Mucosa of rectum (tissue), 2 donors: ENCODE data around the gene ITPR1.
A peak's percentile ranks its signal among the peaks of the same experiment; 100 is the strongest.

Experiments used
- H3K27ac ChIP-seq, 2 donors: one replicate each; pipeline ENCODE4 v1.7.0; 2013; ENCODE audit warnings: inconsistent platforms in 2 of 2, low read depth in 2 of 2, low read length in 2 of 2
- H3K27me3 ChIP-seq, 2 donors: one replicate each; pipeline ENCODE4 v1.7.0; 2013; ENCODE audit warnings: low read length in 2 of 2; ENCODE audit not compliant: control insufficient read depth in 2 of 2, insufficient read depth in 2 of 2
- H3K36me3 ChIP-seq, 2 donors: one replicate each; pipeline ENCODE4 v1.7.0; 2013; ENCODE audit warnings: low read length in 2 of 2; ENCODE audit not compliant: control insufficient read depth in 2 of 2, insufficient read depth in 2 of 2
- H3K4me1 ChIP-seq, 2 donors: one replicate each; pipeline ENCODE4 v1.7.0; 2013; ENCODE audit warnings: low read length in 2 of 2, mild to moderate bottlenecking in 1 of 2; ENCODE audit not compliant: control insufficient read depth in 2 of 2, insufficient read depth in 2 of 2
- H3K4me3 ChIP-seq, 2 donors: one replicate each; pipeline ENCODE4 v1.7.0; 2013; ENCODE audit warnings: low read length in 2 of 2
- H3K9ac ChIP-seq, 2 donors: one replicate each; pipeline ENCODE4 v1.7.0; 2013; ENCODE audit warnings: low read length in 2 of 2, low read depth in 1 of 2, mild to moderate bottlenecking in 1 of 2
- H3K9me3 ChIP-seq, 2 donors: one replicate each; pipeline ENCODE4 v1.7.0; 2013; ENCODE audit warnings: low read length in 2 of 2; ENCODE audit not compliant: control insufficient read depth in 2 of 2
- donor health status: healthy.
- donor health status: Normal muscosa, but diverticular disease.

Gene ITPR1

DNA sequence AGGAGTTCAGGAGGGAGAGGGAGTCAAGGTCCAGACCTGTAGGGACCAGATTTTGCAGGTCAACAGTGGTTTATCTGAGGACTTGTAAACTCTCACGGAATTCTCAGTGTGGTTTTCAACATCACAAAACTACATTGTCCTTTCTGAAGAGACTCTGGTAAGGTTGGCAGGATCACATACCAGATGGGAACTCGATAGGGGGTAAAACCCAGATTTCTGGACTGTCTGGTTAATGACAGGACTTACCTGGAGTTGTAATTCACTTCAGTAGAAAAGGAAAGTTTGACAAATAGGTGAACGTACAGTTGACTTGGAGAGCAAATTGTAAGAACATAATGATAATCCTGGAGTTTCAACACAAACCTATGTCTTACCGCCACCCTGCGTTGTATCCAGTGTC is 5.3 kb downstream of the ITPR1 start:
- peaks cover 3 to 17% of the 10 kb centered on the region in 2 donors for H3K4me1 ChIP-seq
- peaks cover 4% of the 10 kb centered on the region in 2 donors for H3K36me3 ChIP-seq
- H3K27ac ChIP-seq = no peak overlapping the region

DNA sequence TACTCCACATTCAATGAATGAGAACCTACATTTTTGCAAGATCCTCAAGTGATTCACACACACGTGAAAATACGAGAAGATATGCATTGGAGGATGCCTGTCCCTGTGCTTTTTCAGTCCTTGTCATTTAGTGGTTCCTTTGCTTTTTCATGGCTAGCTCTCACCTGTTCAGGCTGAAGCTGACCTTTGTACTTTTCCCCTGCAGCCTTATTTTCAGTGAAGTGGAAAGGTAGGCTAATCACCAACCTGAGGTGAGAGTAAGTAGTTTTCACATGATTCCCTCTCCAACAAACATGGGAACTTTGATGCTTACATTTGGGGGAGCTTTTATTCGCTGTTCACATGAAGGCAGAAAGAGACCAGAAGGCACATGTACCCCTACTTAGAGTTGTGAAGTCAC is 8.3 kb downstream of the ITPR1 start:
- Histone ChIP-seq H3K27me3 (no peaks in the 10 kb centered on the region), H3K36me3 (peaks cover 4% of the 10 kb centered on the region in 2 donors), H3K27ac (peak overlapping the region in 1 of 2 donors; percentile 15), H3K9me3 (no peaks in the 10 kb centered on the region), H3K4me3 (no peak overlapping the region), H3K4me1 (peaks cover 15 to 23% of the 10 kb centered on the region in 2 donors), H3K9ac (no peak overlapping the region)

More for the DNA sequence above, 5.3 kb downstream of the ITPR1 start:
- H3K9me3 ChIP-seq = no peaks in the 10 kb centered on the region
- no peak overlapping the region for H3K9ac ChIP-seq
- no peak overlapping the region for H3K4me3 ChIP-seq
- no peaks in the 10 kb centered on the region for H3K27me3 ChIP-seq

DNA sequence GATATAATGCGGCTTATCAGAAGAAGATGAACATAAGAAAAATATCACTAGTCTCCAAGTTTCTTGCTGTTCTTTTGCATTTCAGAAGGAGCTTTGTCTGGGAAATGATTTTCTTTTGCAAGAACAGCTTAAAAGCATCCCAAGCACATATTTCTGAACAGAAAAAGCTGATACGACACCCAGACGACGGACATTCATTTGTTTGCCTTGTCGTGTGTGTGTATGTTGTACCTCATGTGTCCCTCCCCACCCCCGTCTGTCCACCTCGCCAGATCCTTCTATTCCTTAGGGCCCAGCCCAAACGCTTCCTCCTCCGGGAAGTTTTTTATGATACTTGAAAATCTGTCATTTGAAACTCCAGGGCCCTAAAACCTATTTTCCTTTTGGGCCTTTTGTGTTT is 8.8 kb downstream of the ITPR1 start:
- no peaks in the 10 kb centered on the region for H3K27me3 ChIP-seq
- H3K4me1 ChIP-seq = peaks cover 15 to 23% of the 10 kb centered on the region in 2 donors
- H3K9ac ChIP-seq = no peak overlapping the region
- no peaks in the 10 kb centered on the region for H3K9me3 ChIP-seq
- H3K36me3 ChIP-seq = peaks cover 4% of the 10 kb centered on the region in 2 donors
- peak overlapping the region in 1 of 2 donors; percentile 15 for H3K27ac ChIP-seq
- no peak overlapping the region for H3K4me3 ChIP-seq

DNA sequence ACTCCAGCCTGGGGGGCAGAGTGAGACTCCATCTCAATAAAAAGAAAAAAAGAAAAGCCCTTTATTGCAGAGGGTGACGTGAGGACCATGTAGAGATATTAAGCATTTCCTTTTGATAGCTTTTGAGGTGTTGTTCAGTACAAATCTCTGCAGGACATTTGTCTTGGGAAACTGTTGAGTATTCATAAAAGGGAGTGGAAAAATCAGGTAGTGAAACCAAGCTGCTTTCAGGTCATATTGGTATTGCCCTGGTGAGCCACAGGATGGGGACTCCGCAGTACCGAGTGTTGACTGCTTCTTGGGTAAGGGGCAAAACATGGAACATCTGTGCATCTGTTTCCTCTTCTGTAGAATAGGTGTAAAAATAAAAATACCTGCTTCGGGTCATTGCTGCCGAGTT is 9.9 kb downstream of the ITPR1 start:
- H3K36me3 ChIP-seq = peaks cover 4% of the 10 kb centered on the region in 2 donors
- no peak overlapping the region for H3K4me3 ChIP-seq
- no peaks in the 10 kb centered on the region for H3K27me3 ChIP-seq
- H3K27ac ChIP-seq = no peak overlapping the region
- H3K9me3 ChIP-seq = no peaks in the 10 kb centered on the region
- H3K9ac ChIP-seq = no peak overlapping the region
- H3K4me1 ChIP-seq = peaks cover 15 to 23% of the 10 kb centered on the region in 2 donors

DNA sequence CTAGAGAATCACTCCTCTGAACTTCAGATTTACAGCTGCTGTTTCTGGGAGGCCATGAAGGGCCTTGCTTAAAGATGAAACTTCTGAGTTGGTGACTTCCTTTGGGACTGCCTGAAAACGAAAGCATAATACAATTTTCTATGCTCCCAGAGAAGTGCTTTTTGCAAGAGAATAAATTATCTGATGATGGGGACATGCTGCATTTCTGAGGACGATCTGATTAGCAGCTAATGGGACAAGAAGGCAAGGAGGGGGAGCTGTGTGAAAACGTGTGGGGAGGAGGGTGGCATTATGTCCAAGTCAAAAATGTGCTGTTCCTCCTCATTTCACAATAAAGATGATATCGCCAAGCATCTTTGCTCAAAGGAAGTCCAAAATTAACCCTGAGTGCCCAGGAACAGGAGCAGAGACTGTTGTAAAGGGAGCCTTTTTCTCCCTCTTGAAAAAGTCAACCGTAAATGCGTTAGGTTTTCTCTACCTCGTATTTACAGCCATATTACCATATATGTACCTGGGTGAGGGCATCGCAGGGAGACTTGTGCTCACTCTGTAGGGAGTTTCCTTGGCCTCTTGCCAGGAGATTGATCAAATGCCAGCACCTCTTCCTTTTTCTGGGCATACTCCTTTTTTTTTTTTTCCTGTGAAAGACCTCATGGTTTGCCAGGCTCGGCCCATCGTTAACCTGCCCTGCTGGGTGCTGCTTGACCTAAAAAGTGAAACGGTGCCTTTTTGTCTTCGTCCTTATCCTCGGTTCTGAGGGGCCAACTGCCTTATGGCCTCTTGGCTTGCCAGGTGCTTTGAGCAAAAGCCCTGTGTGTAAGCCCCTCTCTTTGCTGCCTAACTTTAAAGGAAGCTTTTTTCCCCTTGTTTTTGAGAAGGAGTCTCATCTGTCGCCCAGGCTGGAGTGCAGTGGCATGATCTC is 11.5 kb downstream of the ITPR1 start:
- peaks cover 4% of the 10 kb centered on the region in 2 donors for H3K36me3 ChIP-seq
- H3K9ac ChIP-seq = peak overlapping the region; percentile 54 to 64
- H3K27me3 ChIP-seq = no peaks in the 10 kb centered on the region
- H3K27ac ChIP-seq = peak overlapping the region; percentile 68 to 74
- H3K4me1 ChIP-seq = peaks cover 15 to 23% of the 10 kb centered on the region in 2 donors
- H3K4me3 ChIP-seq = peak overlapping the region; percentile 53 to 67
- no peaks in the 10 kb centered on the region for H3K9me3 ChIP-seq

DNA sequence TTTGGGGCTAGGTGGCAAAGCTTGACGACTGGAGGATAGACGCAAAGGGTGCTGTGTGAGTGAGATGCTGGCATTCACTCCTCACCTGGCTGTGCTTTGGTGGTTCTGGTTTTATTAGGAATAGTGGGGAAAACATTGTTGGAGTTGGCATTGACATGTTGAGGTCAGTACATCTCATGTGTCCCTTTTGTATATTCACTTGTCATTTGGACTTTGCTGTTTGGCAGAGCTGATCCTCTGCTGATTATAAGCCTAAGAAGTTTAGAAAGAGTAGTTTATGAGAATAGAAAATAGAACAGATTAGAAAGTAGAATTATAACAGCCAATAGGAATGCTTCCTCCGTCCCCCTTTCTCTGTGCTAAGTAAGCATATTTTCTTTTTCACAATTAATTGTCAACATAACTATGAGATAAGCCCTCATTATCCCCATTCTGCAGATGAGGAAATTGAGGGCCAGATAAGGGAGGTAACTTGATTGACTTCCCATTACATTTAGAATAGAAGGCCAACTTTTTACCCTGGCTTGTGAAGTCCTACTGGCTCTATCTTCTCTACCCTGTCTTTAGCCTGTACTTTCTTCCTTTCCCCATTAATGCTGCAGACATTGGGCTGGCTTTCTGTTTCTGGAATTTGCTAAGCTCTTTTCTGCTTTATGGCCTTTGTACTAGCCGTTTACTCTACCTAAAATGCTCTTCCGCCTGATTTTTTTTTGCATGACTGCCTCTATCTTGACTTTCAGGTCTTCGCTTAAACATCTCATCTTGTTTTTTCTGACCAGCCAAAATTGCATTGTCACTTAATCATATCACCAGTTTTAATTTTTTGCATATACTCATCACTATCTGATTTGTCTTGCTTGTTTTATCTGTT is 12.8 kb downstream of the ITPR1 start:
- peaks cover 4% of the 10 kb centered on the region in 2 donors for H3K36me3 ChIP-seq
- no peak overlapping the region for H3K27ac ChIP-seq
- no peaks in the 10 kb centered on the region for H3K9me3 ChIP-seq
- no peak overlapping the region for H3K9ac ChIP-seq
- no peaks in the 10 kb centered on the region for H3K27me3 ChIP-seq
- H3K4me1 ChIP-seq = peaks cover 15 to 23% of the 10 kb centered on the region in 2 donors
- H3K4me3 ChIP-seq = no peak overlapping the region

DNA sequence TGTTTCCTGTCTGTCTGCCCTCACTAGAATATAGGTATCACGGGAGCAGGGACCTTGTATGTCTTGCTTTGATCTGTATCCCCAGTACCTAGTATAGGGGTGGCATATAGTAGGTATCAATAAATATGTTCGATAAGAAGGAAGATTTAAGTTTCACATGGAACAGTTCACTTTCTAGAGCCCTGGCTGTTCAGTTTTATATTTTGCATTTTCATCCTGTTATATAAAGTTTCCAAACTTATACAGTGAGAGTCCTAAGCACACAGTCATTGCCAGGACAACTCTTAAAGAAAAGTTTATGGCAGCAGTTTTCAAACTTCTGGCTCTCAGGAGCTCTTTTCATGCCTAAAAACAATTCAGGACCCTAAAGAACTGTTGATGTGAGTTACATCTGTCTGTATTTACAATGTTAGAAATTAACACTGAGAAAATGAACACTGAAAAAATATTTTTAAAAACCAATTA is 13.4 kb downstream of the ITPR1 start:
- Histone ChIP-seq H3K27ac (no peak overlapping the region), H3K4me3 (no peak overlapping the region), H3K27me3 (no peaks in the 10 kb centered on the region), H3K36me3 (peaks cover under 1 to 1% of the 10 kb centered on the region in 2 donors), H3K9ac (no peak overlapping the region), H3K4me1 (peaks cover 15 to 19% of the 10 kb centered on the region in 2 donors), H3K9me3 (no peaks in the 10 kb centered on the region)

DNA sequence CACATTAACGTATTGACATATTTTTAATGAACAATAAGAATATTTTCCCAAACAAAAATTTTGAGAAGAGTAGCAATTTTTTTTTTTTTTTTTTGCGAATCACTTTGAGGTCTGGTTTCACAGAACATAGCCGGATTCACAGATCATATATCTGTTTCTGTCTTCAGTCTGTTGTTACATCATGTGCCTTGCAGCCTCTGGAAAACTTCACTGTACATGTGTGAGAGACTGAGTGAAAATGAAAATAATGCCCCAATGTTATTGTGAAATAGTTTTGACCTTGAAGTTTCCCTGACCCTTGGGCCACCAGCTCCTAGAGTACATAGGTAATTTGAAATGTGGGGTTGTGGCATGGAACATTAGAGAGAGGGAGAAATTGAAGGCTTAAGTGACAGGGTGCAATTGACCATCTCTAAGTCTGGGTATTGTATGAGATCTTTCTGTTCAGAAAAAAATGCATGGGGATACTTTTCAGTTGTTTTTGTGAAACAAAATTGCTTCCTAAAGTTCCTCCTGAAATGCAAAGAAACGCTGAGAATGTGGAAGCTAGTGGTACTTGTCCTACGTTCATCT is 14.0 kb downstream of the ITPR1 start:
- H3K27ac ChIP-seq = no peak overlapping the region

DNA sequence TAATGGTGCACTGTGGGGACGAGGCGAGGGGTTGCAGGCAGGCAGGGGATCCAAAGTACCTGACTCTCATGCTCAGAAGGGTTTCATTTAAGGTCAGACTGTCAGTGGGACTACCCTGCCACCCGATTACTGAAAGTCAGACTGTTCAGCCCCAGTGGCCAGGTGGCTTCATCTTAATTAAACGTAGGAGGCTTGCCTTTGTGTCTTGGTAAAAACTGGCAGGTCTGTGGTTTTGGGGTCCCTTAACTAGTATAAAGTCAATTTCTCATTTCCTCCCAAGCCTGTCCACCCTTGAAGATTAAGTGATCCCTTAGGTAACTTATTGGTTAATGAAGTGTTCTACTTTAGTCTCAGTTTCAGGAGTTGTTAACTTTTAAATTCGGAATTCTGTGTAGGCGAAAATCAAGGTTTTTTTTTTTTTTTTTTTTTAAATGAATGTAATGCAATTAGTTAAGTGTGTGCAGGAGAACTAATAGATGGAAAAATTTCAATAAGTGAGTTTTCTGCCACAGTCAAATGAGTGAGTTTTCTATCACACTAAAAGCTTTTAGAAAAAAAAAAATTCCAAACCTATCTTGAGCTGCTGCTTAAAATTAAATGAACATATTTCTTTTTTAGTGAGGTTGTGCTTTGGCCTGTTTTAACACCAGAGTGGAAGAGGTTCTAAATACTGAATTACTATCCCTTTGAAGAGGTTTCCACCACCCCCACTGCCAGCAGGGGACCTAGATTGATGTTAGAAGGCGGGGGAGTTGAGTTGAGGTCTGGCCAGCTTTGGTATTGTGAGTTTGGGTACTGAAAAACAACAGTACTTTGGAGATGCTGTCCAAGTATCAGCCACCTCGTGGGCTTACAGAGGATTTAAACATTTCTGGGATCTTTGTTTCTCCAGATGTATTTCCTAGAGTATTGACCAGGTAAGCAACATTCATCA is 15.2 kb downstream of the ITPR1 start:
- Histone ChIP-seq H3K4me3 (no peak overlapping the region), H3K9me3 (no peaks in the 10 kb centered on the region), H3K9ac (no peak overlapping the region), H3K27ac (no peak overlapping the region), H3K27me3 (no peaks in the 10 kb centered on the region), H3K4me1 (peaks cover 13 to 15% of the 10 kb centered on the region in 2 donors), H3K36me3 (no peaks in the 10 kb centered on the region)

More for the DNA sequence above, 14.0 kb downstream of the ITPR1 start:
- H3K9ac ChIP-seq = no peak overlapping the region
- H3K27me3 ChIP-seq = no peaks in the 10 kb centered on the region
- H3K9me3 ChIP-seq = no peaks in the 10 kb centered on the region
- no peaks in the 10 kb centered on the region for H3K36me3 ChIP-seq
- H3K4me1 ChIP-seq = peaks cover 14 to 15% of the 10 kb centered on the region in 2 donors
- H3K4me3 ChIP-seq = no peak overlapping the region
